AG04450 (cell line): Measurements from ENCODE around the gene KCNN3. TPM values are rescaled to one million over a fixed set of nuclear protein-coding genes. Genes with fewer than 3 reads are reported as not detected.

Experiments
- CTCF ChIA-PET: fragments of 300-600, 350-600 bp; formaldehyde crosslinking; extraction: SDS; loops from one replicate; lab custom pipeline; 2022; ENCODE audit warnings: antibody characterized with exemption, inconsistent platforms; lab: Charles Lee
- POLR2A ChIA-PET: fragments of 350-600 bp; formaldehyde crosslinking; extraction: SDS; loops from one replicate; lab custom pipeline; 2021; ENCODE audit warnings: antibody characterized with exemption, inconsistent platforms; lab: Yijun Ruan, JAX
- DNase-seq: peaks from one replicate; pipeline ENCODE4 v3.0.0-alpha.2; 2011; ENCODE audit warnings: low read depth, low spot score
- H3K27ac ChIP-seq: one replicate; pipeline ENCODE4 v1.5.1; 2012; ENCODE audit warnings: low read depth, low read length, control low read depth
- H3K27me3 ChIP-seq: one replicate; pipeline ENCODE4 v1.6.0; 2012; ENCODE audit warnings: low read length; ENCODE audit not compliant: control insufficient read depth, insufficient read depth
- H3K4me3 ChIP-seq: 2 replicates; pipeline ENCODE4 v1.5.1; 2011; ENCODE audit warnings: mild to moderate bottlenecking, low read depth, low read length, control low read depth
- H3K9me3 ChIP-seq: 2 replicates; pipeline ENCODE4 v1.5.1; 2012; ENCODE audit warnings: low read length; ENCODE audit not compliant: control insufficient read depth, insufficient read depth
- CTCF ChIP-seq: IDR thresholded peaks from 2 replicates; pipeline ENCODE4 v1.5.1; 2011; ENCODE audit warnings: low read depth, low read length, control low read depth, inconsistent platforms
- polyA plus RNA-seq: library from polyadenylated mRNA; depleted of rRNA; stranded (reverse); fragments of >200 nt; gene quantifications from 2 replicates; pipeline ENCODE4 v1.2.3, GENCODE V29; 2011

Gene KCNN3
- polyA plus RNA-seq, 1 experiment, result 0.09 TPM

DNA sequence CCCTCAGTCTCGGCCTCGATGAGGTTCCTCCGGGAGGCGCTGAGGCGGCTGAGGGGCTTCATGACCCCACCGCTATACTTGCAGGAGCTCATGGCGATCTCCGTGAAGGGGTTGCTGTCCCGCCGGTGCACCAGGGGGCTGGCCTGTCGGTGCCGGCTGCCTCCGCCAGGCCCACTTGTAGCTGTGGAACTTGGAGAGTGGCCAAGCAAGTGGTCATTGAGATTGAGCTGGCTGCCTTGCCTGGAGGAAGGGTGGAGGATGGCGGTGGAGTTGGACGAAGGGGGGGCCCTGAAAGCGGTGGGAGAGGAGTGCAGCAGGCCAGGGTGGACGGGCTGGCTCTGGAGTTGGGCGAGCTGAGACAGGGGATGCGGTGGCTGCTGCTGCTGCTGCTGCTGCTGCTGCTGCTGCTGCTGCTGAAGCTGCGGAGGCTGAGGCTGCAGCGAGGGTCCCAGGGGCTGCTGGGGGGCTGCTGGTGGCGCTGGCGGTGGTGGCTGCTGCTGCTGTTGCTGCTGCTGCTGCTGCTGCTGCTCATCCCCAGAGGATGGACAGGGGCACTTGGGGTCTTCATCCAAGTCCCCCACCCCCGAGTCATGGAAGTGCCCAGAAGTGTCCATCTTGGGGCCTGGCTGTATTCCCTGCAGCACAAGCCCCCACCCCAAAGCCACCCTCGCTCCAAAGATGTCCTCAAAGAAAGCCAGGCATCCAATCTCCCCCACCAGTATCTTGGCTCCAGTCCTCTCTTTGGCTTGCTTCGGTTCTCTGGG is 548 bp downstream of the KCNN3 start:
- no peak for TF ChIP-seq CTCF
- Histone ChIP-seq H3K4me3 (peak overlapping the region; percentile 31; the same call in 1 of the 2 replicates), H3K27me3 (peaks cover 41% of the 10 kb centered on the region), H3K9me3 (peaks cover 4% of the 10 kb centered on the region; the same call in 1 of the 2 replicates), H3K27ac (no peak overlapping the region)
- no peak for DNase-seq
- ChIA-PET CTCF (interaction anchor here (0.6 to 2.2 kb wide), 4 partner anchors 9 to 379 kb away, joined by 3 to 14 read pairs (median 3); partner anchors contain the start of gene KRTCAP2), POLR2A (interaction anchor here (0.7 kb wide), 2 partner anchors 195 to 536 kb away, joined by 3 to 4 read pairs; no protein-coding TSS in a partner anchor)

- ChIA-PET CTCF (interaction anchor here (0.6 to 2.2 kb wide), 5 partner anchors 10 to 308 kb away, joined by 3 to 14 read pairs (median 3); partner anchors contain the start of gene KRTCAP2), POLR2A (interaction anchor here (0.6 to 0.7 kb wide), 2 partner anchors 8 to 31 kb away, joined by 3 to 6 read pairs; no protein-coding TSS in a partner anchor)
- no peak for DNase-seq
- peaks cover 31% of the 10 kb centered on the region for H3K27me3 ChIP-seq
- no peak overlapping the region for H3K27ac ChIP-seq
- no peak overlapping the region for H3K4me3 ChIP-seq
- TF ChIP-seq CTCF, result no peak
- H3K9me3 ChIP-seq, result peaks cover 4% of the 10 kb centered on the region; the same call in 1 of the 2 replicates
Observed at GRCh38 chr1:154867841-154868605, 2.1 kb downstream of the KCNN3 start.

DNA sequence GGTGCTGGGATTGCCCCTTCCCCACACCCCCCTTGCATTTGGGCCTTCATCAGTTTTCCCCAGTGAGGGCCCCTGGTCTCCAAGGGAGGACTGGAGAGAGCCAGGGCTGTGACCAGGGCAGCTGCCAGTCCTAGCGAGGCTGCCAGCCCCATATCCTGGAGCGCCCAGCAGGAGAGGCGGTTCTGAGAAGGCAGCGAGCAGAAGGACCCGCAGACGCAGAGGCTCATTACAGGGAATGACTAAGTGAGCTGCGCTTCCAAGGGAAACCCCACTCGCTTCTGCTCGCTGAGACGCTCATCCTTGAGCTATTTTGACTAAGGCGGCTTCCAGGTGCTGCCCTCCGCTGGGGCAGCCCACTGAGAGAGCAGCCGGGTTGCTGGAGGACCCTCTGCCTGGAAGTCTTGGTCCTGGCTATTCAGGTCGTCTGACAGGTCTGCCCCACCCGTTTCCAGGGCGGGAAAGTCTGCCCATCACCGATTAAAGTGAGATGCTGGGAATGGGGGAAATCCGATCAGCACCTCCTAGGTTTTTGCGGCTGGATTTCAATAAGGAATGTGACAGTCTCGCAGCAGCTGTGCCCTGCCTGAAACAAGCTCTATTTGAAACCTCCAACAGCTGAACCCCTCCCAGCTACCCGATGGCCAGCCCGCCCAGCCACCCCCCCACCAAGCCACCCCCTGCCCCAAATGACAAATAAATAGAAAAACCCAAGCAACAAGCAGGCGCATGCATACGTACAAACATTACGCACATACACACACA is 2.8 kb downstream of the KCNN3 start:
- Histone ChIP-seq H3K27me3 (peaks cover 31% of the 10 kb centered on the region), H3K4me3 (peak overlapping the region; percentile 25; the same call in 1 of the 2 replicates), H3K9me3 (peaks cover 4% of the 10 kb centered on the region; the same call in 1 of the 2 replicates), H3K27ac (peak overlapping the region; percentile 31)
- ChIA-PET POLR2A (interaction anchor here (0.7 kb wide), 1 partner anchor 30 kb away, joined by 3 read pairs; no protein-coding TSS in a partner anchor), CTCF (interaction anchor here (0.6 to 1.6 kb wide), 4 partner anchors 11 to 308 kb away, joined by 3 to 5 read pairs (median 3); no protein-coding TSS in a partner anchor)
- DNase-seq, result peak; percentile 42
- TF ChIP-seq CTCF, result peak; percentile 21

GRCh38 chr1:154866257-154867063 is 3.6 kb downstream of the KCNN3 start:
- POLR2A ChIA-PET, result no interaction called here
- DNase-seq, result no peak
- peaks cover 4% of the 10 kb centered on the region; the same call in 1 of the 2 replicates for H3K9me3 ChIP-seq
- CTCF ChIA-PET, result interaction anchor here (0.6 to 1.6 kb wide), 4 partner anchors 12 to 307 kb away, joined by 3 to 5 read pairs (median 4); no protein-coding TSS in a partner anchor
- H3K27me3 ChIP-seq, result peaks cover 28% of the 10 kb centered on the region
- no peak for TF ChIP-seq CTCF
- H3K27ac ChIP-seq, result peak overlapping the region; percentile 31
- no peak overlapping the region for H3K4me3 ChIP-seq
